NCI-H345 treated with DMSO at 0.1 percent for 48 hours (cell line): Measurements from ENCODE around the gene KIAA0930.

Experiments used
- DNase-seq: peaks from one replicate; lab custom pipeline; 2025; ENCODE audit not compliant: unreplicated experiment; lab: John Stamatoyannopoulos, UW

KIAA0930 gene

GRCh38 chr22:45238957-45239680, 1.6 kb downstream of the KIAA0930 start:
- DNase-seq, result no peak

- no peak for DNase-seq
These were observed 2.4 kb downstream of the KIAA0930 start for GRCh38 chr22:45238076-45238956.

DNA sequence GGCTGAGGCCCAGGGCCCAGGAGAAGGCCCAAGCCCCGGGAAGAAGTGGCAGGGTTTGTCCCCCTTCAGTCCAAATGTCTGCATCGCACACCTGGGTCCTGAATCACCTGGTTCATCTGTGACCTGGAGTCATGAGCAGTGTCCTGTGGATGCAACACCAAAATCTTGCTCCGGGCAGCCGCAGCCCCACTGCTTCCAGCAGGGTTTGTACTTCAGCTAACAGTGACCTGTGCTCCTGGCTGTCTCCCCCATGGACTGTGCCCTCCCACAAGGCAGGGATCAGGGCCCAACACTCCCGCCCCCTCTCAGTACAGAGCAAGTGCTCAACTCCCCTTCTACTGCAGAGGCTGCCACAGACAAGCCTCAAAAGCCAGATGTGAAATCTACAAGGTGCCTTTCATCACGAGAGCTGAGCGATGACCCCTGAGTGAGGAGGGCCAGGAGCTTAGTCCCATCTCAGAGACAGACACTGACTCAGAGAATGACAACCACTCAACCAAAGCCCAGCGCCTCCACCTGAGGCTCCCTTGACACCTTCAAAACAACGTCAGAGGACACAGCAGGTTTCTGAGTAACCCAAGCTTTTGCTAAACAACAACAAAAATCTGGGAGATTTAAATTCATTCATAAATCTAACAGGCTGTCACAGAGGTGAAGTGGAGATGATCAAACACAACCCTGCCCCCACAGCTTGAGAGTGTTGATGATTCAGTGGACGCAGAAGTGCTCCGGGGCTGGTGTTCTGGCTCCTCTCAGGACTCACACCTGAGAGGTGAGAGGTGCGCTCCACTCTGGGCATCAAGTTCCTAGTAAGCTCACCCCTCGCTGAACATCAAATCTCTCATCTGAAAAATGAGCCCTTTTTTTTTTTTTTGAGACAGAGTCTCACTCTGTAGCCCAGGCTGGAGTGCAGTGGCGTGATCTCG, 3.4 kb downstream of the KIAA0930 start:
- no peak for DNase-seq

DNA sequence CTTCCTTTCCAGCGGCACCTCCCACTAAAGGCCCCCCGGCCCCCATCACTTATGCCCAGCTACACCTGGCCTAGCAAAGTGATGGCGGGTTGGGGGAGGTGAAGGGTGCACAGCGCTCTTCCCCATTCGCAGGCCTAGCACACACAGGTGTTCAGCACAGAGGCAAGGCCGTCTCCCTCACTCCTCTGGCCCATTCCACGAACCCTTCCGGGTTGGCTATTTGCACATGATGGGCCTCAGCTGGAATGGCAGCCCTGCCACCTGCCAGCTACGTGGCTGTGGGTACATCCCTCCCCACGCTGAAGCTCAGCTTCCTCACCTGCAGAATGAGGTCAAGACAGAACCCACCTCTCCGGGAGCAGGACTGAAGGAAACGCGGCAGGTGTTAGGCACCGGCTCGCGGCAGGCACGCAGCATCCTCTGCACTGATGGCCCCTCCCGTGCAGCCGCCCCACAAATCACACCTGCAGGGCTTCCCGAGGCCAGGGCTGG, 4.8 kb downstream of the KIAA0930 start:
- DNase-seq, result peak; percentile 62

GRCh38 chr22:45235101-45235777, 5.5 kb downstream of the KIAA0930 start:
- DNase-seq, result peak; percentile 84

- no peak for DNase-seq
These were observed 6.9 kb downstream of the KIAA0930 start for GRCh38 chr22:45233827-45234226.

GRCh38 chr22:45233386-45233785, 7.3 kb downstream of the KIAA0930 start:
- DNase-seq, result no peak

- DNase-seq, result no peak
These were observed 9.4 kb downstream of the KIAA0930 start for GRCh38 chr22:45231293-45231692.

GRCh38 chr22:45230026-45230721, 10.5 kb downstream of the KIAA0930 start:
- DNase-seq, result no peak

DNA sequence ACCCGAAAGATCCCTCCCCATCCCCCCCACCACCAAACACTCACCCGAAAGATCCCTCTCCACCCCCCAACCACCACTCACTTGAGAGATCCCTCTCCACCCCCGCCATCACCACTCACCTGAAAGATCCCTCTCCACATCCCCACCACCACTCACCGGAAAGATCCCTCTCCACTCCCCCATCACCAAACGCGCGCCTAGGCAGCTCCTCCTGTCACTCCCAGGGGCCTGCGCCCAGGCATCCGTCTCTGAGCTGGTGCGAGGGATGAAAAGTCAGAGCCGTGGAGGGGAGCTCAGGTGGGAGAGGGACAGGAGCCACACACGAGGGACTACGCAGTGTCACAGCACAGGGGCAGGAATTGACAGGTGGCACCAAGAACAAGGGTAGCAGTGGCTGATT, 11.5 kb downstream of the KIAA0930 start:
- DNase-seq, result no peak

- no peak for DNase-seq
These were observed 12.3 kb downstream of the KIAA0930 start for GRCh38 chr22:45228401-45228754.

- no peak for DNase-seq
These were observed 12.9 kb downstream of the KIAA0930 start for GRCh38 chr22:45227645-45228400.

DNA sequence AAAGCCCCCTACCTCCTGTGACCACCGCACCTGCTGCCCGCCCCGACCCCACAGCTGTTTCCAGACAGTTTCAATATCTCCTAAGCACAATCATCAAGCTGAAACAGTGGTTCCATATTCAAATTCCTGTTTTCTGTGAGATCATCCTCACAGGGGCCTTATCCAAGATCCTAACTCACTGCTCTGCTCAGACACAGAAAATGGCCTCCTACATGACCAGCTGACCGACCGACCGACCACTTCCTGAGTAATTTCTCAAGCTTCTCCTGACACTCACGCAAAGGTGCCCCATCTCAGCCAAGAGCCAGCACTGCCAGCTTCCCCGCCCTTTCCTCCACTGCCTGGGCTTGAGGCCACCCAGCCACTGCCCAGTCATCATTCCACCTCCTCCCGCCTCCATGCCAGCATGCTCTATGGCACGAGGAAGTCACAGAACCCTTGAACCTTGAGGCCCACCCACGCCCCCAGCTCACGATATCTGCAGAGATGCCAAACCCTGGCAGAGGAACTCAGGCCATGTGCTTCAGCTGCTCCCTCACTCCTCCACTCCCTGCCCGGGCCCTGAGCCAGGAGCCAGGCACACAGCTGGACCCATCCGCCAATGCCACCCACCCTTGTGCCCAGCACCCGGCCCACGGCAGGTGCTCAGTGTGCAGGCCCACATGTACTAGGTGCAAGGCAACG, 14.0 kb downstream of the KIAA0930 start:
- DNase-seq, result no peak

GRCh38 chr22:45225732-45226502, 14.8 kb downstream of the KIAA0930 start:
- DNase-seq, result no peak

DNA sequence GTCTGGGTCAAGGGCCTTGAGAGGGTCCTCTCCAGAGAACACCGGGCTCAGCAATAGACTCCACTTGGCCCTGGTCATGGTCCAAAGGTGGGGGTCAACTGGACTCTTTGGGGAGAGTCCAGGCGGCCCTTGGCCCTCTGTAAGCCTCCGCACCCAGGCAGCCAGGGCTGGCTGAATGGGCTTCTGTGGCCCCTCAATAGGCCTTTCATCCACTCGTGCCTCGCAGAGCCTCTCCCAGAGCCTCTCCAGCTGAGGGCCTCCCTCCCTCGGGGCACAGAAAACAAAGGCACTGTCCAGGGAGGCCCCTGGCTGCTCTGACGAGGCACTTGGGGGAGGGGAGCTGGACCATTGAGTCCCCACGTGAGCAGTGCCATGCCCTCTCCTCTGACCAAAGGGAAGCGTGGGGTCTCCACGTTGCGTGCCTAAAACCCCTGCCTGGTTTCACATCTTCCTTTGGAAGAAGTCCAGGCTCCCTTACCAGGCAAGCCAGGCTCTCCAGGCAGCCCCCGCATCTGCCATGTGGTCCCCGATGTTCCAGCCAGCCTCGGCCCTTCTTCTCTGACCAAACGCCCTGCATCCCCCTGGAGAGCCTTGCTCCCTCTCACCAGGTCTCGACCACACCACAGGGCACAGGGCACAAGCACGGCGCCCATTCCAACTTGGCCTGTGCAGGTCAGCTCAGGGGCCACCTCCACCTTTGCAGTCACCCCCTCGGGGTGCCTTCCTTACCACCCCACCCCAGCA, 15.5 kb downstream of the KIAA0930 start:
- DNase-seq, result no peak

GRCh38 chr22:45224331-45224730, 16.4 kb downstream of the KIAA0930 start:
- no peak for DNase-seq
